ENCODE data around the gene SLC25A30. TPM values are rescaled to one million over a fixed set of nuclear protein-coding genes. Genes with fewer than 3 reads are reported as not detected.

Gene SLC25A30
- total RNA-seq, 1 donor from 2014 or later, result 5.7 TPM

GRCh38 chr13:45446181-45446580, 28.0 kb upstream of the SLC25A30 start:
- Mint-ChIP-seq H3K36me3 (ENCODE audit: insufficient read depth) (no peaks in the 10 kb centered on the region), H3K4me1 (ENCODE audit: low read depth) (peaks cover 29% of the 10 kb centered on the region), H3K4me3 (ENCODE audit: low read depth) (no peak overlapping the region), H3K27me3 (no peaks in the 10 kb centered on the region), H3K9me3 (ENCODE audit: low read depth) (no peaks in the 10 kb centered on the region), H3K27ac (no peak overlapping the region)
- TF ChIP-seq CTCF (IDR thresholded peaks at IDR 0.05; ENCODE audit: unreplicated experiment), result no peak
- DNase-seq (ENCODE audit: low spot score, unreplicated experiment), result no peak

- Mint-ChIP-seq H3K27me3 (no peaks in the 10 kb centered on the region), H3K36me3 (ENCODE audit: insufficient read depth) (no peaks in the 10 kb centered on the region), H3K27ac (no peak overlapping the region)
Measured at GRCh38 chr13:45445053-45445452, 26.9 kb upstream of the SLC25A30 start.

GRCh38 chr13:45441633-45442032, 23.5 kb upstream of the SLC25A30 start:
- no peaks in the 10 kb centered on the region for H3K36me3 Mint-ChIP-seq (ENCODE audit: insufficient read depth)

More at GRCh38 chr13:45445053-45445452, 26.9 kb upstream of the SLC25A30 start:
- Mint-ChIP-seq H3K4me3 (ENCODE audit: low read depth) (no peak overlapping the region), H3K4me1 (ENCODE audit: low read depth) (peaks cover 25% of the 10 kb centered on the region), H3K9me3 (ENCODE audit: low read depth) (no peaks in the 10 kb centered on the region)
- no peak for TF ChIP-seq CTCF (IDR thresholded peaks at IDR 0.05; ENCODE audit: unreplicated experiment)
- DNase-seq (ENCODE audit: low spot score, unreplicated experiment), result no peak

GRCh38 chr13:45439781-45440462, 21.7 kb upstream of the SLC25A30 start:
- Mint-ChIP-seq H3K36me3 (ENCODE audit: insufficient read depth) (no peaks in the 10 kb centered on the region), H3K27me3 (no peaks in the 10 kb centered on the region), H3K4me1 (ENCODE audit: low read depth) (peaks cover 4% of the 10 kb centered on the region), H3K4me3 (ENCODE audit: low read depth) (no peak overlapping the region), H3K9me3 (ENCODE audit: low read depth) (no peaks in the 10 kb centered on the region), H3K27ac (no peak overlapping the region)
- no peak for TF ChIP-seq CTCF (IDR thresholded peaks at IDR 0.05; ENCODE audit: unreplicated experiment)
- no peak for DNase-seq (ENCODE audit: low spot score, unreplicated experiment)

More at GRCh38 chr13:45441633-45442032, 23.5 kb upstream of the SLC25A30 start:
- peaks cover 11% of the 10 kb centered on the region for H3K4me1 Mint-ChIP-seq (ENCODE audit: low read depth)
- no peaks in the 10 kb centered on the region for H3K9me3 Mint-ChIP-seq (ENCODE audit: low read depth)
- no peaks in the 10 kb centered on the region for H3K27me3 Mint-ChIP-seq
- no peak for DNase-seq (ENCODE audit: low spot score, unreplicated experiment)
- no peak overlapping the region for H3K4me3 Mint-ChIP-seq (ENCODE audit: low read depth)
- TF ChIP-seq CTCF (IDR thresholded peaks at IDR 0.05; ENCODE audit: unreplicated experiment), result no peak
- no peak overlapping the region for H3K27ac Mint-ChIP-seq

DNA sequence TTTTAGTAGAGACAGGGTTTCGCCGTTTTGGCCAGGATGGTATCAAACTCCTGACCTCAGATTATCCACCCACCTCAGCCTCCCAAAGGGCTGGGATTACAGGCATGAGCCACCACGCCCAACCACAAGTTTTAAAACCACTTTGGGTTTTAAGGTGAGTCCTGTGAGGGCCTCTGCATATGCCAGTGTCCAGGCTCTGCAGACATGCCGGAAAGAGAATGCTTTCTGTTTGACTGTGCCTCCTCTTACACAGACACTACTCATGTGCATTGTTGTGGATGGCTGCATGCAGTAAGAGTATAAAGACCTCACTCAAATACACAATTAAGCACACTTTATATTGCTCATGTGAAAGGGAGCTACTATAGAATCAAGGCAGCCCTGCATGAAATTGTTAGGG, 20.8 kb upstream of the SLC25A30 start:
- Mint-ChIP-seq H3K4me1 (ENCODE audit: low read depth) (peaks cover 7% of the 10 kb centered on the region), H3K9me3 (ENCODE audit: low read depth) (no peaks in the 10 kb centered on the region), H3K4me3 (ENCODE audit: low read depth) (no peak overlapping the region)

More for the DNA sequence above, 20.8 kb upstream of the SLC25A30 start:
- no peaks in the 10 kb centered on the region for H3K27me3 Mint-ChIP-seq
- no peak for DNase-seq (ENCODE audit: low spot score, unreplicated experiment)
- H3K27ac Mint-ChIP-seq, result no peak overlapping the region
- H3K36me3 Mint-ChIP-seq (ENCODE audit: insufficient read depth), result no peaks in the 10 kb centered on the region
- no peak for TF ChIP-seq CTCF (IDR thresholded peaks at IDR 0.05; ENCODE audit: unreplicated experiment)
